ENCODE measurements around the gene CUX1. TPM values are rescaled to one million over a fixed set of nuclear protein-coding genes. Genes with fewer than 3 reads are reported as not detected.
"Not testable (repeated sequence)": the region's sequence is repeated elsewhere in the genome, so short reads cannot be mapped to it uniquely, and the experiment has no call there.

The CUX1 gene
- polyA plus RNA-seq, 4 donors, result 29.2 to 77.5 (median 32.3) TPM

- peaks cover 0 to 9% (median 0%) of the 10 kb centered on the region in 3 donors for H3K4me1 ChIP-seq (ENCODE audit: control insufficient read depth in 3 of 3, insufficient read depth in 2 of 3, low read depth in 1 of 3, low read length in 2 of 3)
- FAIRE-seq (no peak), DNase-seq (no peak)
- H3K4me3 ChIP-seq (ENCODE audit: low read depth in 1 of 3, low read length in 3 of 3), result no peak overlapping the region
- peaks cover 0 to 28% (median 0%) of the 10 kb centered on the region in 3 donors for H3K36me3 ChIP-seq (ENCODE audit: control insufficient read depth in 3 of 3, insufficient read depth in 2 of 3, low read depth in 1 of 3, low read length in 3 of 3)
- no peak overlapping the region for H3K27ac ChIP-seq (ENCODE audit: low read depth in 1 of 3, low read length in 2 of 3)
- no peaks in the 10 kb centered on the region for H3K9me3 ChIP-seq (ENCODE audit: control insufficient read depth in 2 of 2, insufficient read depth in 1 of 2, low read depth in 1 of 2, low read length in 1 of 2)
- WGBS, 3 donors, result 91 to 97% (median 93%) methylated on average over 24 of the region's 24 CpGs
- H3K27me3 ChIP-seq (ENCODE audit: control insufficient read depth in 3 of 3, insufficient read depth in 3 of 3, low read length in 3 of 3), result no peaks in the 10 kb centered on the region
Observed at GRCh38 chr7:102021841-102022618, 204.6 kb downstream of the CUX1 start.

- Histone ChIP-seq H3K9me3 (ENCODE audit: control insufficient read depth in 2 of 2, insufficient read depth in 1 of 2, low read depth in 1 of 2, low read length in 1 of 2) (no peaks in the 10 kb centered on the region), H3K4me3 (ENCODE audit: low read depth in 1 of 3, low read length in 3 of 3) (no peak overlapping the region), H3K27me3 (ENCODE audit: control insufficient read depth in 3 of 3, insufficient read depth in 3 of 3, low read length in 3 of 3) (no peaks in the 10 kb centered on the region), H3K36me3 (ENCODE audit: control insufficient read depth in 3 of 3, insufficient read depth in 2 of 3, low read depth in 1 of 3, low read length in 3 of 3) (peaks cover 0 to 36% (median 0%) of the 10 kb centered on the region in 3 donors), H3K27ac (ENCODE audit: low read depth in 1 of 3, low read length in 2 of 3) (peak overlapping the region in 2 of 3 donors; percentile 63 to 91), H3K4me1 (ENCODE audit: control insufficient read depth in 3 of 3, insufficient read depth in 2 of 3, low read depth in 1 of 3, low read length in 2 of 3) (peaks cover 0 to 9% (median 0%) of the 10 kb centered on the region in 3 donors)
- FAIRE-seq (no peak), DNase-seq (peak in 1 of 2 donors; percentile 14)
- WGBS, 3 donors, result 69 to 76% (median 70%) methylated on average over 10 of the region's 10 CpGs
Observed at GRCh38 chr7:102024005-102024768, 206.8 kb downstream of the CUX1 start.

GRCh38 chr7:102024769-102025391, 207.5 kb downstream of the CUX1 start:
- no peaks in the 10 kb centered on the region for H3K27me3 ChIP-seq (ENCODE audit: control insufficient read depth in 3 of 3, insufficient read depth in 3 of 3, low read length in 3 of 3)
- peaks cover 0 to 41% (median 0%) of the 10 kb centered on the region in 3 donors for H3K36me3 ChIP-seq (ENCODE audit: control insufficient read depth in 3 of 3, insufficient read depth in 2 of 3, low read depth in 1 of 3, low read length in 3 of 3)
- H3K27ac ChIP-seq (ENCODE audit: low read depth in 1 of 3, low read length in 2 of 3), result peak overlapping the region in 2 of 3 donors; percentile 63 to 91
- H3K4me3 ChIP-seq (ENCODE audit: low read depth in 1 of 3, low read length in 3 of 3), result no peak overlapping the region
- WGBS, 3 donors, result 27 to 63% (median 49%) methylated on average over 15 of the region's 15 CpGs
- peaks cover 0 to 9% (median 0%) of the 10 kb centered on the region in 3 donors for H3K4me1 ChIP-seq (ENCODE audit: control insufficient read depth in 3 of 3, insufficient read depth in 2 of 3, low read depth in 1 of 3, low read length in 2 of 3)
- DNase-seq (peak; percentile 87 to 95), FAIRE-seq (no peak)
- H3K9me3 ChIP-seq (ENCODE audit: control insufficient read depth in 2 of 2, insufficient read depth in 1 of 2, low read depth in 1 of 2, low read length in 1 of 2), result no peaks in the 10 kb centered on the region

GRCh38 chr7:102025777-102026176, 208.4 kb downstream of the CUX1 start:
- FAIRE-seq; H3K4me1 ChIP-seq (ENCODE audit: control insufficient read depth in 3 of 3, insufficient read depth in 2 of 3, low read depth in 1 of 3, low read length in 2 of 3); H3K27me3 ChIP-seq (ENCODE audit: control insufficient read depth in 3 of 3, insufficient read depth in 3 of 3, low read length in 3 of 3); H3K9me3 ChIP-seq (ENCODE audit: control insufficient read depth in 2 of 2, insufficient read depth in 1 of 2, low read depth in 1 of 2, low read length in 1 of 2); DNase-seq; H3K4me3 ChIP-seq (ENCODE audit: low read depth in 1 of 3, low read length in 3 of 3); H3K27ac ChIP-seq (ENCODE audit: low read depth in 1 of 3, low read length in 2 of 3): not testable (repeated sequence)
- WGBS, 3 donors, result 82 to 86% (median 85%) methylated on average over 4 of the region's 4 CpGs
- H3K36me3 ChIP-seq (ENCODE audit: control insufficient read depth in 3 of 3, insufficient read depth in 2 of 3, low read depth in 1 of 3, low read length in 3 of 3), result peaks cover 0 to 48% (median 4%) of the 10 kb centered on the region in 3 donors

GRCh38 chr7:102028206-102028826, 210.9 kb downstream of the CUX1 start:
- DNase-seq, result no peak

GRCh38 chr7:102029616-102030015, 212.2 kb downstream of the CUX1 start:
- 76 to 90% (median 85%) methylated on average over 6 of the region's 6 CpGs for WGBS, 3 donors
- H3K4me1 ChIP-seq (ENCODE audit: control insufficient read depth in 3 of 3, insufficient read depth in 2 of 3, low read depth in 1 of 3, low read length in 2 of 3), result peaks cover 0 to 4% (median 0%) of the 10 kb centered on the region in 3 donors
- no peak overlapping the region for H3K27ac ChIP-seq (ENCODE audit: low read depth in 1 of 3, low read length in 2 of 3)
- FAIRE-seq (no peak), DNase-seq (no peak)
- peaks cover 0 to 50% (median 4%) of the 10 kb centered on the region in 3 donors for H3K36me3 ChIP-seq (ENCODE audit: control insufficient read depth in 3 of 3, insufficient read depth in 2 of 3, low read depth in 1 of 3, low read length in 3 of 3)
- no peaks in the 10 kb centered on the region for H3K9me3 ChIP-seq (ENCODE audit: control insufficient read depth in 2 of 2, insufficient read depth in 1 of 2, low read depth in 1 of 2, low read length in 1 of 2)
- H3K4me3 ChIP-seq (ENCODE audit: low read depth in 1 of 3, low read length in 3 of 3), result no peak overlapping the region
- H3K27me3 ChIP-seq (ENCODE audit: control insufficient read depth in 3 of 3, insufficient read depth in 3 of 3, low read length in 3 of 3), result no peaks in the 10 kb centered on the region

More at GRCh38 chr7:102028206-102028826, 210.9 kb downstream of the CUX1 start:
- WGBS, 3 donors, result 80 to 95% (median 84%) methylated on average over 18 of the region's 18 CpGs
- Histone ChIP-seq H3K27ac (ENCODE audit: low read depth in 1 of 3, low read length in 2 of 3) (no peak overlapping the region), H3K27me3 (ENCODE audit: control insufficient read depth in 3 of 3, insufficient read depth in 3 of 3, low read length in 3 of 3) (no peaks in the 10 kb centered on the region), H3K9me3 (ENCODE audit: control insufficient read depth in 2 of 2, insufficient read depth in 1 of 2, low read depth in 1 of 2, low read length in 1 of 2) (no peaks in the 10 kb centered on the region), H3K36me3 (ENCODE audit: control insufficient read depth in 3 of 3, insufficient read depth in 2 of 3, low read depth in 1 of 3, low read length in 3 of 3) (peaks cover 0 to 50% (median 4%) of the 10 kb centered on the region in 3 donors), H3K4me1 (ENCODE audit: control insufficient read depth in 3 of 3, insufficient read depth in 2 of 3, low read depth in 1 of 3, low read length in 2 of 3) (peaks cover 0 to 9% (median 0%) of the 10 kb centered on the region in 3 donors), H3K4me3 (ENCODE audit: low read depth in 1 of 3, low read length in 3 of 3) (no peak overlapping the region)
- no peak for FAIRE-seq

- H3K4me3 ChIP-seq (ENCODE audit: low read depth in 1 of 3, low read length in 3 of 3), result no peak overlapping the region
- no peaks in the 10 kb centered on the region for H3K4me1 ChIP-seq (ENCODE audit: control insufficient read depth in 3 of 3, insufficient read depth in 2 of 3, low read depth in 1 of 3, low read length in 2 of 3)
- no peak overlapping the region for H3K27ac ChIP-seq (ENCODE audit: low read depth in 1 of 3, low read length in 2 of 3)
- H3K9me3 ChIP-seq (ENCODE audit: control insufficient read depth in 2 of 2, insufficient read depth in 1 of 2, low read depth in 1 of 2, low read length in 1 of 2), result no peaks in the 10 kb centered on the region
- FAIRE-seq, result no peak
- no peaks in the 10 kb centered on the region for H3K27me3 ChIP-seq (ENCODE audit: control insufficient read depth in 3 of 3, insufficient read depth in 3 of 3, low read length in 3 of 3)
- WGBS, 3 donors, result 90 to 92% (median 91%) methylated on average over 6 to 8 of the region's 8 CpGs
- H3K36me3 ChIP-seq (ENCODE audit: control insufficient read depth in 3 of 3, insufficient read depth in 2 of 3, low read depth in 1 of 3, low read length in 3 of 3), result peaks cover 0 to 49% (median 4%) of the 10 kb centered on the region in 3 donors
- no peak for DNase-seq
Observed at GRCh38 chr7:102030696-102031095, 213.3 kb downstream of the CUX1 start.

GRCh38 chr7:102036958-102037357, 219.5 kb downstream of the CUX1 start:
- H3K27me3 ChIP-seq (ENCODE audit: control insufficient read depth in 3 of 3, insufficient read depth in 3 of 3, low read length in 3 of 3), result no peaks in the 10 kb centered on the region
- no peaks in the 10 kb centered on the region for H3K4me1 ChIP-seq (ENCODE audit: control insufficient read depth in 3 of 3, insufficient read depth in 2 of 3, low read depth in 1 of 3, low read length in 2 of 3)
- H3K36me3 ChIP-seq (ENCODE audit: control insufficient read depth in 3 of 3, insufficient read depth in 2 of 3, low read depth in 1 of 3, low read length in 3 of 3), result peaks cover 0 to 40% (median 0%) of the 10 kb centered on the region in 3 donors
- WGBS, 3 donors, result 92 to 94% (median 93%) methylated on average over 5 of the region's 5 CpGs
- FAIRE-seq, result no peak
- no peak for DNase-seq
- no peak overlapping the region for H3K4me3 ChIP-seq (ENCODE audit: low read depth in 1 of 3, low read length in 3 of 3)
- no peaks in the 10 kb centered on the region for H3K9me3 ChIP-seq (ENCODE audit: control insufficient read depth in 2 of 2, insufficient read depth in 1 of 2, low read depth in 1 of 2, low read length in 1 of 2)
- no peak overlapping the region for H3K27ac ChIP-seq (ENCODE audit: low read depth in 1 of 3, low read length in 2 of 3)

Data from small intestine (tissue), 7 donors.